Ishikawa (cell line): Measurements from ENCODE around the gene PADI1.

Experiments
- CEBPB ChIP-seq: IDR thresholded peaks from 2 replicates; pipeline ENCODE4 v1.6.1; 2012
- CREB1 ChIP-seq: IDR thresholded peaks from 2 replicates; pipeline ENCODE4 v1.6.1; 2012; ENCODE audit warnings: low read depth
- EGR1 ChIP-seq: IDR thresholded peaks from 2 replicates; pipeline ENCODE4 v1.6.1; 2012
- EP300 ChIP-seq: IDR thresholded peaks from 2 replicates; pipeline ENCODE4 v1.6.1; 2012; ENCODE audit warnings: borderline replicate concordance
- FOXM1 ChIP-seq: IDR thresholded peaks from 2 replicates; pipeline ENCODE4 v1.6.1; 2012; ENCODE audit warnings: low read depth, borderline replicate concordance
- MAX ChIP-seq: IDR thresholded peaks from 2 replicates; pipeline ENCODE4 v1.6.1; 2012
- NFIC ChIP-seq: IDR thresholded peaks from 2 replicates; pipeline ENCODE4 v1.6.1; 2012
- RAD21 ChIP-seq: IDR thresholded peaks from 2 replicates; pipeline ENCODE4 v1.6.1; 2012; ENCODE audit warnings: low read depth
- REST ChIP-seq: IDR thresholded peaks from 2 replicates; pipeline ENCODE4 v1.6.1; 2012; ENCODE audit warnings: low read depth, mild to moderate bottlenecking
- TAF1 ChIP-seq: IDR thresholded peaks from 2 replicates; pipeline ENCODE4 v1.6.1; 2012; ENCODE audit warnings: low read depth, mild to moderate bottlenecking
- TCF12 ChIP-seq: IDR thresholded peaks from 2 replicates; pipeline ENCODE4 v1.6.1; 2012; ENCODE audit warnings: low read depth
- TEAD4 ChIP-seq: IDR thresholded peaks from 2 replicates; pipeline ENCODE4 v1.6.1; 2012
- USF1 ChIP-seq: IDR thresholded peaks from 2 replicates; pipeline ENCODE4 v1.6.1; 2012
- YY1 ChIP-seq: IDR thresholded peaks from 2 replicates; pipeline ENCODE4 v1.6.1; 2012; ENCODE audit warnings: low read depth
- ZBTB7A ChIP-seq: IDR thresholded peaks from 2 replicates; pipeline ENCODE4 v1.6.1; 2012; ENCODE audit warnings: low read depth

The PADI1 gene

GRCh38 chr1:17194133-17194475 is 10.8 kb upstream of the PADI1 start:
- no peak for TF ChIP-seq RAD21
- TF ChIP-seq NFIC = no peak
- no peak for TF ChIP-seq CREB1
- TF ChIP-seq FOXM1 = no peak
- no peak for TF ChIP-seq MAX
- no peak for TF ChIP-seq TCF12
- TF ChIP-seq TAF1 = no peak
- no peak for TF ChIP-seq EGR1
- no peak for TF ChIP-seq CEBPB
- no peak for TF ChIP-seq YY1
- TF ChIP-seq USF1 = no peak
- no peak for TF ChIP-seq REST
- TF ChIP-seq TEAD4 = no peak
- no peak for TF ChIP-seq EP300
- TF ChIP-seq ZBTB7A = no peak

- TF ChIP-seq REST = no peak
- no peak for TF ChIP-seq TEAD4
- no peak for TF ChIP-seq EP300
- no peak for TF ChIP-seq TCF12
- no peak for TF ChIP-seq EGR1
- no peak for TF ChIP-seq NFIC
- TF ChIP-seq RAD21 = no peak
- no peak for TF ChIP-seq TAF1
- TF ChIP-seq CEBPB = no peak
These were observed 10.1 kb upstream of the PADI1 start for GRCh38 chr1:17194615-17195528.

- TF ChIP-seq MAX = no peak
- TF ChIP-seq ZBTB7A = no peak
- TF ChIP-seq TAF1 = no peak
- TF ChIP-seq TEAD4 = no peak
- no peak for TF ChIP-seq REST
- no peak for TF ChIP-seq CREB1
- no peak for TF ChIP-seq EGR1
These were observed 9.2 kb upstream of the PADI1 start for GRCh38 chr1:17195731-17196130.

- TF ChIP-seq FOXM1 (no peak), TEAD4 (no peak), NFIC (no peak)
These were observed 8.3 kb upstream of the PADI1 start for GRCh38 chr1:17196496-17197185.

GRCh38 chr1:17197696-17198095 is 7.2 kb upstream of the PADI1 start:
- TF ChIP-seq NFIC = no peak
- no peak for TF ChIP-seq REST
- TF ChIP-seq EGR1 = no peak
- TF ChIP-seq MAX = no peak
- no peak for TF ChIP-seq CREB1
- no peak for TF ChIP-seq ZBTB7A
